ENCODE measurements around the gene C1orf21.

C1orf21 gene

DNA sequence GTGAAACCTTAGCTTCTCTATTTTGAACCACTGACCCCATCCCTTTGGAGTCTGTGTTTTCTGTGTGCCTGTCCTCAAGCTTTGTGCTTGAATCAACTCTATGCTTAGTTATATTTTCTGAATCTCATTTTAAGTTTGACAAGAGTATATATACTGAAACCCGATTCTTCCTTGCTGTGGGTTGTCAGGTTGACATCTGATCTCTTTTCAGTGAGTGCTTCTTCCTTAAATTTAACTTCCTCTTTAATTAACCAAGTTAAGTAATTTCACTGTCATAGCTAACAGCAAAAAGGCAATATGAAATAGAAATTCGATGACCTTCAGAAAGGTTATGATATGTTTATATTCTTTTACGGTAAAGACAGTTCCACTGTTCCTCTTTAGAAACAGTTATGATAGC lies 69.4 kb downstream of the C1orf21 start:
- no peak for DNase-seq

DNA sequence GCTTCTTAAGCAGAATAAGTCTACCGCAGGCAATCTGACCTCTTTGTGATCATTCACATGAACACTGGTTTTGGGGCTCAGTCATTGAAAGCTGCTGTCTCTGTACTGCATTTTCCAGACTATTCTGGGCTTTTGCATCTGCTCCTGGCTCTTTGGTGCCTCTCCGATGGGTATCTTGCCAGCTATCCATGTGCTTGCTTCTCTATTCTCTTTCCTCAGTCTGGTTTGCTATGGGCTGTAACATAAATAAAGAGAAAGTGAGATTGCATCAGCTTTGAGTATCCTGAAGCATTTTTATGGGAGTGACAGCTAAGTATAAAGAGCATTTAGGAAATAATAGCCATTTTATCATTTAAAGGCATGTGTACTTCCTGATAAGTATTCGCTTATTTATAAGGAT lies 70.7 kb downstream of the C1orf21 start:
- DNase-seq, result no peak

DNA sequence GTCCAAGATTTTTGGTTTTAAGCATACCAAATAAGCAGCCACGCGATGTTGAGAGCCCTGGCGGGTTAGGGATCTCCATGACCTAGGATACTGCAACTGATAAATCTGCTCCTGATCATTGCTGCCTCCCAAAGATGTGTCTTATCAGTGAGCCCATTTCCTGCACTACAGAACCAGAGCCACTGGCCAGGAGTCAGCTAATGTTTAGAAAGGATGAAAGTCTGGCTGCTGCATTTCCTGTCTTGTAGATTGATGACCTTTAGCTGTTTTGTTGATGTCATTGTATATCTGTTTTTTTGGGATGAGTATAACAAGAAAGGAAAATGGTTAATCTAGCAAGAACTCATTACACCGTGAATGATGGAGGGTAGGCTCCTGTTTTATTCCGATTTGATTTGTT lies 74.5 kb downstream of the C1orf21 start:
- no peak for DNase-seq

DNA sequence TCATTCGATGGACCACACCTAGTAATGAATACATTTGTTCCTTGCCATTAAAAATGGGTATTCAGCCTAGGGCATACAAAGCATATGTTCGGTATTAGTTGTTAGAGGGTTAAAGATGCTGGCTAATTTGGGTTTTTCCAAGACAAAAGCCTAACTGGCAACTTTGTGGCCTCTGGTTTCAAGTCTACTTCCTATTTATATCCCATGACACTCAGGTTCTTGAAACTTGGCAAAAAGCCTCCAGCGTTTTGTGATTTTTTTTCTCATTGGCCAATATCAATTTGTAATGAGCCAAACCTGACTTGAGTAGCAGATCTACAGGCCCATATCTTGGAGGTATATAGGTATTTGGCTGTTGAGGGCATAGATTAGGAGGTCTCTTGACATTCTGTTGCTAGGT lies 75.3 kb downstream of the C1orf21 start:
- DNase-seq, result no peak

DNA sequence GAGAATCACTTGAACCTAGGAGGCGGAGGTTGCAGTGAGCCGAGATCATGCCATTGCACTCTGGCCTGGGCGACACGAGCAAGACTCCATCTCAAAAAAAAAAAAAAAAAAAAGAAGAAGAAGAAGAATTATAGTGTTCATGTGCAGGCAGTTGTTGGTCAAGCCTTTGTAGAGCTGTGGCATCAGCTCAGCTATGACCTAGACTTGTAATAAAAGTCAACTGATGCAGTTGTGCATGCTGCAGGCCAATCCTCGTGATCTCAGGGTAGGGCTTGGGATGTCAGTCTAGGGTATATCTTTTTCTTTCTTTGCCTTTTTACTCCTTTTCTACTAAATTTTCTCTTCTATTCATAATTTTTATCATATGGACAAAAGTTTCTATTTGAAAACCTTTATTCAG lies 76.2 kb downstream of the C1orf21 start:
- no peak for DNase-seq

DNA sequence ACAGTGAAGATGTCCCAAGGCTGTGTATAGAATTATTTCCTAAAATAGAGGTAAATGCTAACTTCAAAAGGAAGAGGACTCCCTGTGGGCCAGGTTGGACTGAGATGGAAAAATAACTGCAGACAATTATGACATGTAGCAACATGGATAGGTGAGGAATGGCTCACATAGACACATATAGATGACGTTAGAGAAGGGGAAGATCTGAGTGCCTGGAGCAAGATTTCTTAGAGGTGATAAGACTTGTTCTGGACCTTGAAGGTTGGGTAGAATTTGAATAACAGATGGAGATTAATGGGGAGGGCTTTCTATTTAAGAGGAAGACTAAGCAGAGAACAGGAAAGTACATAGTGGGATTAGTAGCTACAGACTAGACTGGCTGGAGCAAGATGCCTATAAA lies 76.9 kb downstream of the C1orf21 start:
- DNase-seq, result no peak

DNA sequence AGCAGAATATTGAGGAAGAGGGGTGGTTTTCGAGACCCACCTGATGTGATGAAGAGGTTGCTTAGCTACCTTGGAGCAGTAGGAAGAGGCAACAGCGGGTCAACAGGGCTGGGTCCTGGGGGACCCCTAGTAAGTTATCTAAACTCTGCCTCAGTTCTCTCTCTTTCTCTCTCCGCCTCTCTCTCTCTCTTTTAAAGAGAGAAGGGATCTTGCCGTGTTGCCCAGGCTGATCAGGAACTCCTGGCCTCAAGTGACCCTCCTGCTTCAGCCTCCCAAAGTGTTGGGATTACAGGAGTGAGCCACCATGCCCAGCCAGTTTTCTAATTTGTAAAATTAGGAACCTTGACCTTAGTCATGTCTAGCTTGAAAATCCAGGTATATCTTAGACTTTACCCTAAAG lies 77.9 kb downstream of the C1orf21 start:
- DNase-seq, result no peak

DNA sequence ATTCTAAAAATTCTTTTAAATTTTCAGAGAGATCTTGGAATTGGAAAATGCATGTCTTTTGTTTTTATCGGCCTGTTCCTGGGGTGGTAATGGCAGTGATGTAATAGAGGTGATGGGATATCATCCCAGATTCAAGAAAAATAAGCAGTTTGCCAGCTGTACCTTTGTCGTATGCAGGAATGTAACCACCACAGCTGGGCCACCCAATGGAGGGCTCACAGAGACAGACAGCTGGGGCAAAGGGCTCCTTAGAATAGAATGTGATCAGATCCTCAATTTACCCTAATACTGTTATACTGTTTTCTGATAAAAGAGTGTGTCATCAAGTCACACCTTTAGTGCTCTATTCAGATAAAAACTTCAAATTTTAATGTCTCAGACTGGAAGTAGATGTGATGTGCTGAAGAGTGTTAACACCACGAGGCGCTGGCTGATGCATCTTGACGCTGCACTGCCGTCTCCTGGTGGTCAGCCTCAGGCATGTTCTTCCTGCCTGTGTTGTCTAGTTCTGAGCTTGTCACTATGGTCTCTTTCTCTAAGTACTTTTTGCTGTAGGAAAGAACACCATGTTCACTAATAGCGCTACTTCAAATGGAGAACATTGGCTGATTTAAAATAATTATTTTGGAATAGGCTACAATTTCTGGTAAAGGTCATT lies 78.8 kb downstream of the C1orf21 start:
- DNase-seq, result no peak

DNA sequence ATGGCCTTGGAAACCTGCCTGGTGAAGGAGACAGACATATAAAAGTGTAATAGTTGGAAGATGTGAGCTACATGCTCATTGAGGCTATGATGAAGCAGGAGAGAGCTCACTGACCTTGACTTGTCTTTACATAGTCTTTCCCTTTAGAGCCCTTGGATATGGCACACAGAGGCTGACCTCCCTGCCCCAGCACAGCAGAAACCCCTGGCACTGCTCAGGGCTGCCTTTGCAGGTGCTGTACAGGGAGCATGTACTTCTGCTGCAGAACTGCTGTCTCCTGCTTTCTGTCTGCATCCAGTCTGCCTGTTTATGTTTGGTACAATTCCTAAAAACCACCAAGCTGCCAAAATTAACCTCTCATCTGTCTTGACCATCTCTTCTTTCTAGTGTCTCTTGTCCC lies 80.5 kb downstream of the C1orf21 start:
- no peak for DNase-seq

DNA sequence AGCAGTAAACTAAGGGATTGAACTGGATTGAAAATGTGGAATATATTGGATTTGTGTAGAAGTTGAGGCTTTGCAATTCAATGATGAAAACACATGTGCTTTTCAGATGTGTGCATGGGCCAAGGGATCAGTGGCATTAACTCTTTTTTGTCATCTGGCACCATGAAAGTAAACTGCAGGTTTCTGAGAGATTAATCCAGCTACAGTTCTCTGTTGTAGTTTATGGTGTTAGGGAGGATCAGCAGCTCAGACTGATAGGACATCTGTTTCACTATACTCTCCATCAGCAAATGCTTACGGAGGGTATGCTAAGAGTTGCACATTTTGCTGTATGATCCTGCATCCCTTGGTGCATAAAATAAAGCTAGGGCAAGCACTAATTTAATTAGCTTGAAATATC lies 82.6 kb downstream of the C1orf21 start:
- DNase-seq, result no peak

DNA sequence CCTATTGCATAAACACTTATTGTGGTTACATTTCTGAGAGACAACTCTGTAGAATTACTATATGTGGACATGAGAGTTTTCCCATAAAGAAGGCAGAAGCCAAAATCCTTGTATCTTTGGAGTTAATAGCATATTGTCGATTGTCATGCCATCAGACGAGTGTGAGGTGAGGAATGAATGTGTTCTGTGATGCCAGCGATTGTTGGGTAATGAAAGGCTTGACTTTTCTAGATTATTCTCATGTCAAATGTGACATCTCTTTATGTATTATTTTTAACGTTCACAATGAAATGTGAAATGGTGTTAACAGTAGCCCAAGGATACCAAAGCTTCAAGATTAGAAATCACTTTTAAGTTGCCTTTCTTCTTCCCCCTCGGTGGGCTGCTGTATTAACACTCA lies 84.9 kb downstream of the C1orf21 start:
- no peak for DNase-seq

DNA sequence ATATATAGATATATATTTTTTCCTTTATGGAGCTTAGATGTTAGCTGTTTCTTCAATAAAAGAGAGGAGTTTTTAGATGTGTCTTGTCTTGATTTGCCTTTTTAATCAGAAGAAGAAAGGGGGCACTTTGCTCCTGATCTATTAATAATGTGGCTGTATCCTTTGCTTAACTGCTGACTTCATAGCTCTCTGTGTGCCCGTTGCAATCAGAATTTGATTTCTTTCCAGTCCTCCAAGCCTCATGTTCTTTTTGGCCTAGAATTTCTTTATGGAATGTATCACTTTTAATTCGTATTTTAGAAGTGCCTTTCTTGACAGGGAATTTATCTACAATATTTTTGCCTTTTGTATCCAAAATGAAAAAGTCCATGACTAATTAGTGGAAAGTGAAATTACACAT lies 85.3 kb downstream of the C1orf21 start:
- no peak for DNase-seq

DNA sequence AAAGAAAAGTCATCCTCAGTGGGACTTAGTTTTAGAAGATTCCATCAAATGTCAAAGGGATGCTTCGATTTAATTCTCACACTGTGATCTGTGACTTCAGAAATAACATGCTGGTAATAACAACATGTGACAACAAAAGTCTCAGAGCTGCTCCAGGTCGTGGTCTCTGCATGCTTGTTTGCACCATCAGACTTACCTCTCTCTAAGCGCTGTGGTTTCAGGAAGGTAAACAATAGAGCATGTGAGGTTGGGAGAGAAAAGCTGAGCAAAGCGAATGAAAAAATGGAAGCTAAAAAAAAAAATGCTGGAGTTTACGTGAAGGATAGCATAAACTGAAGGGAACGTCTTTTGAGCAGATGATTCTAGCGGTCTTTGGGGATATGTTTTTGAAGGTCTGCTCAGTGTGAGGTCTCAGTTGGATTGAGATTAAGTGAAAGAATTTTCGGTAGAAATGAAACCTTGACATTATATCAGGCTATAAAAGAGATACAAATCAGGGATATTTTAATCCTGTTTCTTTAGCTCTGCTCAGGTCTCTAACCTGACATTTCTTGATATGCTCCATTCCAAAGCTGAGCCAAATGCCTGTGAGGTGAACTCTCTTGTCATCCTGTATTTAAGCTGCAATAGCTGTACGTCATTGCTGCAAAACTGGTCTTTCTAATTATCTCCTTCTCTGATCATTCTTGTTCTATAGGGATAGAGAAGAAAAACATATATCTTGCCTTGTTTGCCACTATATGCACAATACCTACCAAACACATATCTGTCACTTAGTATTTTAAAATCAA lies 86.5 kb downstream of the C1orf21 start:
- no peak for DNase-seq

DNA sequence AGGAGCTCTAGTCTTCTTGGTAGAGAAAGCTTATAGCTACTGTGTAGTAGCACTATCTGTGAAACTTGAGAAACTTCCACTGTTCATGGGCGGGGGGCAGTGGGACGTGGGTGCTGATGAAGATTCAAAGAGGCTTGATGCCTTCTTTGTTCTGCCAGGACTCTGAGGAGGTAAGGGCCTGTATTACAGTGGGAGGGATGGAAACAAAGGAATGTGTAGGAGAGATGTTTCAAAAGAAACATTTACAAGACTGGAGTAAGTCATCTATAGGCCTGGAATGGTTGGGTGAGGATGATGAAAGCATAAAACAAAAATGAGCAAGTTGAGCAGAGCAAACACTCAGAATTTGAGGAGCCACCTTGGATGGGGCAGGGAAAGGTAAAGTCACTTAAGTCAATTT lies 89.4 kb downstream of the C1orf21 start:
- no peak for DNase-seq

DNA sequence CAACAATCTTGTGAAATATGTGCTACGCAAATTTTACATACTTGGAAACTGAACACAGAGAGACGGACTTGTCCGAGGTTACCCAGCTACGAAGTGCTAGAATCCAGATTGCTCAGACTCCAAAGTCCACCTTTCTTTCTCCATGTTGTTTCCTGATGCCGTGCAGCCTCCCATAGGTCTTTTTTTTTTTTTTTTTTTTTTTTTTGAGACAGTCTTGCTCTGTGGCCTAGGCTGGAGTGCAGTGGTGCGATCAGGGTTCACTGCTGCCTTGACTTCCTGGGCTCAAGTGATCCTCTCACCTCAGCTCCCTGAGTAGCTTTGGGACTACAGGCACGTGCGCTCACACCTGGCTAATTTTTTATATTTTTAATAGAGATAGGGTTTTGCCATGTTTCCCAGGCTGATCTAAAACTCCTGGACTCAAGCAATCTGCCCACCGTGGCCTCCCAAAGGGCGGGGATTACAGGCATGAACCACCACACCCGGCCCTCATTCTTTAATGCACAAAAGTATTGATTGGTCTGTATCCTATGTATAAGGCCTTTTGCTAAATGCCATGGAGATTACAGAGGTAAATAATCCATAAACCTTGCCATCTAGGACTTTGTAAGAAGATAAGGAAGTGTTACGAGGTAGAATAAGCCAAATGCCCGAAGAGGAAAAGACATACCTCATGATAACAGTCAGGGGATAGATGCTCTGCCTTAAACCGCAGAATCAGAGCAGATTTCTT lies 92.8 kb downstream of the C1orf21 start:
- DNase-seq, result no peak

DNA sequence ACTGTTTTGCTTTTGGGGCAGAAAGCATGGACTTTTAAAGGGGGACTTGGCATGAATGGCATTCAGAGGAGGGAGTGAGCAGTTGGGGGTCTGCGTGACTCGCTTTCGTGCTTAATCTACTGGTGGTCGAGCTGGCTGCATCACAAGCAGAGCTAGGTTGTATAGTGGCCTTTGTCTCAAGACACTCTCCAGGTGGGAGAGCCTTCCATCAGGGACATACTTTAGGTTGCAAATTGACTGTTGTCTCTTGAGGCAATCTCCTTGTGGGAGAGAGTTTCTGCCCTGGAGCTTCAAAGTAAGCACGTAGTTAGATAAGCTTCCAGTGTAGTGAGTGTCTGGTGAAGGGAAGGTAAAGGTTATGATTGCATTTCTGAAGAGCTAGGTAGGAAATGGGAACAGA lies 93.9 kb downstream of the C1orf21 start:
- no peak for DNase-seq

DNA sequence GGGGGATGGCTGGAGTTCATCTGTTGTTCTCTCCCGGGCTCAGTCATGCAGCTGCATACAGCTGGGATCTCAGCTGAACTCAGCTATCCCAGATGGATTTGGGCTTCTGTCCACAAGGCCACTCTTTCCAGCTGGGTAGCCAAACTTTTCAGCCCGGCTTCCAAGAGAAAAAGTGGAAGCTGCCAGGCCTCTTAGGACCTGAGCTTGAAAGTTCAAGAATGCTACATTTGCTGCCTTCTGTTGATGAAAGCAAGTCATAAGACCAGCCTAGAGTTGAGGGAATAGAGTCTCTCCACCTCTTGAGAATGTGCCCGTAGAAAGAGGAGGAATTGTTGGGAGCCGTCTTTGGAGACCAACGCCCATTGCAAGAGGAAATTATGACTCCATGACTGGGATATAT lies 95.3 kb downstream of the C1orf21 start:
- DNase-seq, result no peak

DNA sequence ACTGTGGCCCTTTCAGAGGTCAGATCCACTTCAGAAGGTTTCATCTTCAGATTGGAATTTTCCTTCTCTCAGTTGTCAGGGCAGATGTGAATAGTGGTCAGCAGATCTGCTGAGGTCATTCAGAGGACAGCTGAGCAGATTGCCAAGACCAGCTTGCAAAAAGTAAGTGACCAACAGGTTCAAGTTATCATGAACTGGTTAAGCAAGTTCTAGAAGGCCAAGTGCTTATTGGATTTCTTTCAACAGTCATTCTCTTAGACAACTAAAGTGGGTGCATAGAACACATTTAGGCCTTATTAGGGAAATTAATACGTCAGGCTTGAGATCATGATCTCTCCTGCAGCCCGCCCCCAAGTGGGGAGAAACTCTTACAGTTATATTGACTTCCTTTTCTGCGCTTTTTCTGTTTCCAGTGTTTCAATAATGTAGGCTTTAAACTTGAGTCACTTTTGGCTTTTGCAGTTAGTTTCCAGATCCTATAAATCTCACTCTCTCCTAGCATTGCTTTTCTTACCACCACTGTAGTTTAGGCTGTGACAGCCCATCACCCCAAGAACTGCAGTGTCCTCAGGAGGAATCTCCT lies 96.4 kb downstream of the C1orf21 start:
- no peak for DNase-seq

DNA sequence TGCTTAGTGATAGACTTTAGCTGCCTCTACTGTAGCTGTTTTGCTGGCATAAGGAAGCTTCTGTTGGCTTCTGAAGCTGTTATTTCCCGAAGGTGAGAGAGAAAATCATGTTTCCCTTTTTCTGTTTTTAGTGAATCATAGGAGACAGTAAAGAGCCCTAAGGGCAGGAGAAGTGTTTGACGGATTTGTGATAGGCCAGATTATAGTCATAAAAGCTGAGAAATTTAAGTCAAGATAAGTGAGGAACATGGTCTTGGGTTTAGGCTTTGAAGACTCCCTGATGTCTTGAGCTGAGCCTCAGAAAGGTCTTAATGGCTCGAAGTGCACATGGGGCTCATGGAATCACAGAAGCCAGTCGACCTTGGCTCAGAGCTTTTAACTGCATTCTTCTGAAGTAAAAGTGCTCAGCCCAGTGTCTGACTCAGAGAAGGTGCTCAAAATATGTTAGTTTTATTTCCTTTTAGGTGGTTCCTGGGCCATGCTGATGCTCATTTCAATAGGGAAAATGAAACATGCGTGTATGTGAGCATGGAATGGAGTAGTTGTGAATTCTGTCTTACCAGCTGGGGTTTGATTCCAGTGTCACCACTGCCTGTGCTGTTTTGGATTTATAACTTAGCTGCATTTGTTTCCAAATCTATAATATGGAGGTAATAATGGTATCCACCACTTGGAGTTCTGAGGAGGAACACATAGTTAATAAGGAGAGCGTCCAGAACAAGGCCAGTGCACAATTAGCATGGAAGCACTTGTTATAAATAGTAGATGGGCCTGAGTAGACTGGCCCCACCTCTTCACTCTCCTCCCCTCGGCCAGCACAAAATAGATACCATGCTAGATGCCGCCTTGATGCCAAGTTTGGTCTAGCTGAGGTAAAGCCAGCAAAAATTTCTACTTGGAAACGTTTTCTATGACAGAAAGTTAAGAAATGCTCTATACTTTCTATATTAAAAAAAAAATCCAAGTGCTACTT lies 99.2 kb downstream of the C1orf21 start:
- DNase-seq, result no peak

DNA sequence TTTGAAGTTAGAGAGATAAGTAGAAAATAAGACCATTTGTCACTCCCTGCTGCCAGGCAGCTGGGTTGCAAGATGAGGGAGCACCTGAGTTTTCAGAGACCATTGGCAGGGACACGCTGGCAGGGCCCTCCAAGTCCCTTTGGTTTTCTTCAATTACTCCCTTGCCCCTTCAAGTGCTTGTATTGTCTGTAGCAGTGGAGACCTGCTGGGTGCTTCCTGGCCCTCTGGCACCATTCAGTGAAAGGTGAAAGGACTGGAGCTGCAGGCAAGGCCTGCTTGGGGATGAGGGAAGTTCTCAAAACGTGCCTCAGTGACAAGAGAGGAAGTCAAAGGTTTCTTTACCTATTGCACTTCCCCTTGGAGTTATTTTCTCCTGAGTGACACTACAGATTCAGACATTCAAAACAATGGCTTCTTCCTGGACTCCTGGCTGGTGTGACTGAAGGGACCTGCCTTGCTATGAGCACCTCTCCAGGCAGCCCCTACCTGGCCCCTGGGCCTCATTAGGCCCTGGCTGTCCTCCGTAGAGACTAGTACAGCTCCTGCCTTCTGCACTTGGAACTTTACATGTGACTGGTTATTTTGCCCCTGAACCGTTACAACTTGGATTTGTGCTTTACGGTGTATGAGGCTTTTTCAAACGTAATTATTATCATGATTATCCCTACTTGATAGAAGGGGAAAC lies 100.1 kb downstream of the C1orf21 start:
- no peak for DNase-seq

DNA sequence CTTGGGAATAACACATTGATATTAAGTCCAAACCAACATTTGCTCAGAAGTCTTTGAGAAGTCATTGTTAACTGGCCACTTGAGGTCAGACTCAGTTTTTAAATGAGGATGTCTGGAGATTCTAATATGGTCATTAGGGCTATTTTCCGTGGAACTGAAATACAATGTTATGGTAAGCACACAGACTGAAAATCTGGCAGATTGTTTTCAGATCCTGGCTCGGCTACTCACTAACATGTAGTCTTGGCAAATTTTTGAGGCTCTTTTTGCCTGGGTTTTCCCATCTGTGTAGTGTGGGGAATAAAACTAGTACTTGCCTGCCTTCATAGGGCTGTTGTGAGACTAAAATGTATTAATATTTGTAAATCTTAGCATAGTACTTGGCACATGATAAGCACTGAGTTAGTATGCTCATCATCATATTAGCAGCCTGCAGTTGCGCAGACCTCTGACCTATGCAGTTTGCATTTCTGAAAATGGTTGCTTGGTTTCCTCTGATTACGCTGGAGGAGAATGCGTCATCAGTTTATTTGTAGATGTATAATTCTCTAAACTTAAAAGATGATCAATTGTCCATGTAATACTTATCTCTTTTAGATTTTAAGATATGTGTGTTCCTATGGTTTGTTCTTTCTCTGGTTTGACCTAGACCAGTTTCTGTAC lies 100.8 kb downstream of the C1orf21 start:
- DNase-seq, result no peak
